Panc1 (cell line): ENCODE data around the gene CSMD2.

Source experiments
- CTCF ChIP-seq: fragments of 450-650 bp; IDR thresholded peaks from 2 replicates; pipeline ENCODE4 v1.5.1; 2017; ENCODE audit warnings: mild to moderate bottlenecking
- POLR2AphosphoS5 ChIP-seq: IDR thresholded peaks from 2 replicates; pipeline ENCODE4 v1.6.1; 2012; ENCODE audit warnings: mild to moderate bottlenecking, low read depth, low read length, moderate library complexity
- REST ChIP-seq, 2 experiments: IDR thresholded peaks; 2 replicates each; pipeline ENCODE4 v1.6.1; 2011 to 2012; ENCODE audit warnings: low read depth in 2 of 2, control low read depth in 1 of 2, low read length in 1 of 2, mild to moderate bottlenecking in 1 of 2, moderate library complexity in 1 of 2; ENCODE audit not compliant: insufficient read depth in 1 of 2
- SIN3A ChIP-seq: IDR thresholded peaks from 2 replicates; pipeline ENCODE4 v1.6.1; 2012; ENCODE audit warnings: low read depth, mild to moderate bottlenecking, low read length, moderate library complexity, borderline replicate concordance; ENCODE audit not compliant: insufficient read depth
- TCF7L2 ChIP-seq: IDR thresholded peaks from 2 replicates; pipeline ENCODE4 v1.6.1; 2011; ENCODE audit warnings: mild to moderate bottlenecking, low read depth, low read length, inconsistent platforms

- TF ChIP-seq CTCF = no peak
- TF ChIP-seq SIN3A = no peak
- TF ChIP-seq REST (IDR thresholded peaks at IDR 0.05; ENCODE audit: insufficient read depth in 1 of 2, low read depth in 2 of 2, low read length in 1 of 2) = no peak
- TF ChIP-seq TCF7L2 = no peak
- TF ChIP-seq POLR2AphosphoS5 = no peak
These were observed 185.7 kb downstream of the CSMD2 start for GRCh38 chr1:33979341-33979740.
